Common myeloid progenitor, CD34-positive (primary cell): ENCODE data around the gene MEGF10.

ENCODE experiments used
- CTCF ChIA-PET: fragments of 350-600 bp; sonication (Branson Sonifier 250); formaldehyde crosslinking; loops from one replicate; lab custom pipeline; 2021; ENCODE audit warnings: antibody characterized with exemption; lab: Charles Lee
- POLR2A ChIA-PET: fragments of 350-600 bp; sonication (Branson Sonifier 250); formaldehyde crosslinking; loops from one replicate; lab custom pipeline; 2021; ENCODE audit warnings: antibody characterized with exemption; lab: Charles Lee
- DNase-seq, 3 donors: peaks; one replicate each; pipeline versions ENCODE4 v3.0.0 to v3.0.0-alpha.2; 2013
- H3K27ac ChIP-seq, 2 experiments: 1 replicate in 1 of 2; 2 replicates in 1 of 2; pipeline ENCODE4 v1.7.0; 2013; ENCODE audit warnings: inconsistent platforms in 2 of 2, low read length in 2 of 2, mild to moderate bottlenecking in 2 of 2, low read depth in 1 of 2, moderate library complexity in 1 of 2; ENCODE audit not compliant: severe bottlenecking in 2 of 2, insufficient read depth in 1 of 2, poor library complexity in 1 of 2
- H3K27me3 ChIP-seq, 5 experiments: replicated peaks in 2 of 5; 1 replicate in 3 of 5; 2 replicates in 2 of 5; pipeline versions ENCODE4 v1.6.1 to v1.7.0; 2013; ENCODE audit warnings: low read length in 4 of 5, mild to moderate bottlenecking in 2 of 5, moderate library complexity in 2 of 5, inconsistent platforms in 1 of 5; ENCODE audit not compliant: insufficient read depth in 5 of 5, control insufficient read depth in 4 of 5
- H3K36me3 ChIP-seq, 4 experiments: 1 replicate in 2 of 4; 2 replicates in 2 of 4; pipeline versions ENCODE4 v1.6.1 to v1.7.0; 2013; ENCODE audit warnings: low read length in 3 of 4, control low read depth in 1 of 4, mild to moderate bottlenecking in 1 of 4; ENCODE audit not compliant: control insufficient read depth in 4 of 4, insufficient read depth in 4 of 4
- H3K4me1 ChIP-seq, 4 experiments: 1 replicate in 3 of 4; 2 replicates in 1 of 4; pipeline versions ENCODE4 v1.6.1 to v1.7.1; 2013; ENCODE audit warnings: low read length in 3 of 4, mild to moderate bottlenecking in 3 of 4, control low read depth in 1 of 4, inconsistent platforms in 1 of 4, moderate library complexity in 1 of 4; ENCODE audit not compliant: control insufficient read depth in 4 of 4, insufficient read depth in 4 of 4; ENCODE audit errors: control extremely low read depth in 1 of 4
- H3K4me3 ChIP-seq, 7 experiments: 1 replicate in 4 of 7; 2 replicates in 3 of 7; pipeline versions ENCODE4 v1.5.1 to v1.7.0; 2013; ENCODE audit warnings: mild to moderate bottlenecking in 7 of 7, low read length in 6 of 7, moderate library complexity in 6 of 7, inconsistent platforms in 2 of 7, low read depth in 2 of 7, control low read depth in 1 of 7; ENCODE audit not compliant: insufficient read depth in 4 of 7, control insufficient read depth in 1 of 7; ENCODE audit errors: extremely low read depth in 1 of 7
- H3K9me3 ChIP-seq, 5 experiments: 1 replicate in 4 of 5; 2 replicates in 1 of 5; pipeline versions ENCODE4 v1.6.1 to v1.7.1; 2013; ENCODE audit warnings: low read length in 4 of 5, mild to moderate bottlenecking in 2 of 5, inconsistent platforms in 1 of 5, low read depth in 1 of 5, moderate library complexity in 1 of 5; ENCODE audit not compliant: control insufficient read depth in 4 of 5, insufficient read depth in 2 of 5; ENCODE audit errors: control extremely low read depth in 1 of 5
- WGBS: methylation state at CpG from one replicate; pipeline ENCODE4 v1.1.5; 2013; ENCODE audit not compliant: insufficient coverage; 5-methylcytosine and 5-hydroxymethylcytosine counted together

MEGF10 gene

GRCh38 chr5:127331890-127332649 lies 41.5 kb downstream of the MEGF10 start:
- Histone ChIP-seq H3K9me3 (no peaks in the 10 kb centered on the region), H3K27me3 (peaks cover 0 to 3% (median 0%) of the 10 kb centered on the region in 5 experiments), H3K27ac (no peak overlapping the region), H3K4me1 (no peaks in the 10 kb centered on the region), H3K36me3 (no peaks in the 10 kb centered on the region), H3K4me3 (no peak overlapping the region)
- ChIA-PET POLR2A (no interaction called here), CTCF (no interaction called here)
- no peak for DNase-seq
- WGBS: 100% methylated on average over 2 of the region's 3 CpGs

GRCh38 chr5:127333483-127333882 lies 42.9 kb downstream of the MEGF10 start:
- Histone ChIP-seq H3K4me1 (no peaks in the 10 kb centered on the region), H3K27me3 (peaks cover 0 to 3% (median 0%) of the 10 kb centered on the region in 5 experiments), H3K4me3 (no peak overlapping the region), H3K27ac (no peak overlapping the region), H3K36me3 (no peaks in the 10 kb centered on the region), H3K9me3 (no peaks in the 10 kb centered on the region)
- CTCF ChIA-PET: interaction anchor here (1.1 to 1.5 kb wide), 2 partner anchors 10 to 160 kb away, joined by 3 to 4 read pairs; no protein-coding TSS in a partner anchor
- WGBS: no CpG with 5 or more reads among the region's 3 CpGs
- POLR2A ChIA-PET: no interaction called here
- DNase-seq: no peak

- ChIA-PET POLR2A (no interaction called here), CTCF (no interaction called here)
Measured at GRCh38 chr5:127335381-127335780, 44.8 kb downstream of the MEGF10 start.

GRCh38 chr5:127337876-127338275 lies 47.3 kb downstream of the MEGF10 start:
- Histone ChIP-seq H3K36me3 (no peaks in the 10 kb centered on the region), H3K4me3 (no peak overlapping the region), H3K27me3 (peaks cover 0 to 3% (median 0%) of the 10 kb centered on the region in 5 experiments), H3K9me3 (no peaks in the 10 kb centered on the region), H3K27ac (no peak overlapping the region), H3K4me1 (no peaks in the 10 kb centered on the region)
- ChIA-PET POLR2A (no interaction called here), CTCF (no interaction called here)
- DNase-seq: no peak
- 100% methylated on average over 1 of the region's 1 CpG for WGBS

More at GRCh38 chr5:127335381-127335780, 44.8 kb downstream of the MEGF10 start:
- Histone ChIP-seq H3K27me3 (peaks cover 0 to 3% (median 0%) of the 10 kb centered on the region in 5 experiments), H3K27ac (no peak overlapping the region), H3K9me3 (no peaks in the 10 kb centered on the region), H3K36me3 (no peaks in the 10 kb centered on the region), H3K4me3 (no peak overlapping the region), H3K4me1 (no peaks in the 10 kb centered on the region)
- DNase-seq: no peak
- 100% methylated on average over 2 of the region's 2 CpGs for WGBS

GRCh38 chr5:127338501-127338900 lies 47.9 kb downstream of the MEGF10 start:
- no peak overlapping the region for H3K27ac ChIP-seq
- ChIA-PET POLR2A (no interaction called here), CTCF (no interaction called here)
- H3K27me3 ChIP-seq: peaks cover 0 to 3% (median 0%) of the 10 kb centered on the region in 5 experiments
- H3K4me1 ChIP-seq: no peaks in the 10 kb centered on the region
- no CpG with 5 or more reads among the region's 1 CpG for WGBS
- H3K9me3 ChIP-seq: no peaks in the 10 kb centered on the region
- H3K36me3 ChIP-seq: no peaks in the 10 kb centered on the region
- no peak for DNase-seq
- no peak overlapping the region for H3K4me3 ChIP-seq

GRCh38 chr5:127340606-127341005 lies 50.0 kb downstream of the MEGF10 start:
- ChIA-PET POLR2A (no interaction called here), CTCF (no interaction called here)
- WGBS: 94% methylated on average over 3 of the region's 4 CpGs
- H3K4me3 ChIP-seq: no peak overlapping the region
- H3K9me3 ChIP-seq: no peaks in the 10 kb centered on the region
- no peak for DNase-seq
- H3K27me3 ChIP-seq: no peaks in the 10 kb centered on the region
- no peak overlapping the region for H3K27ac ChIP-seq
- no peaks in the 10 kb centered on the region for H3K4me1 ChIP-seq
- H3K36me3 ChIP-seq: no peaks in the 10 kb centered on the region

GRCh38 chr5:127342364-127342763 lies 51.8 kb downstream of the MEGF10 start:
- Histone ChIP-seq H3K9me3 (no peaks in the 10 kb centered on the region), H3K4me1 (no peaks in the 10 kb centered on the region), H3K4me3 (no peak overlapping the region), H3K27ac (no peak overlapping the region), H3K36me3 (no peaks in the 10 kb centered on the region), H3K27me3 (no peaks in the 10 kb centered on the region)
- DNase-seq: no peak
- POLR2A ChIA-PET: no interaction called here
- 97% methylated on average over 3 of the region's 3 CpGs for WGBS
- CTCF ChIA-PET: interaction anchor here (1.8 kb wide), 1 partner anchor 12 kb away, joined by 8 read pairs; no protein-coding TSS in a partner anchor
